ENCODE data around the gene TACC2. TPM values are rescaled to one million over a fixed set of nuclear protein-coding genes. Genes with fewer than 3 reads are reported as not detected.

The TACC2 gene
- 100 to 1,000 TPM; 105 to 334 (median 235) TPM for total RNA-seq

GRCh38 chr10:121988361-121989324 lies at the start of gene TACC2:
TSS of gene TACC2 (plus strand) at chr10:121989163. CDS start at chr10:122021982, 32,819 bp downstream.
- DNase-seq (peak; percentile 74 to 87), ATAC-seq (peak; percentile 95 to 98)
- Histone ChIP-seq H3K27me3 (no peaks in the 10 kb centered on the region), H3K27ac (peak within 1 kb of the TSS; percentile 94 to 98 (median 96)), H3K36me3 (no peaks in the 10 kb centered on the region), H3K4me1 (peaks cover 33 to 34% of the 10 kb centered on the region in 2 donors), H3K4me3 (no peak within 1 kb of the TSS), H3K9me3 (no peaks in the 10 kb centered on the region)
- intact Hi-C loops (cut with DNase I; ENCODE audit: low total_unique reads) (no loop called here), in situ Hi-C loops (cut with MboI; ENCODE audit: low sequenced_read_pairs in 4 of 4) (no loop called here)
- TF ChIP-seq CTCF (IDR thresholded peaks at IDR 0.05 in 4 of 5, conservative IDR thresholded peaks at IDR 0.05 in 1 of 5) (no peak), POLR2A (IDR thresholded peaks at IDR 0.05) (peak in 1 of 2 donors; percentile 27)

- H3K27me3 ChIP-seq: no peaks in the 10 kb centered on the region
- H3K9me3 ChIP-seq: no peaks in the 10 kb centered on the region
- no peaks in the 10 kb centered on the region for H3K36me3 ChIP-seq
- intact Hi-C loops (cut with DNase I; ENCODE audit: low total_unique reads) (no loop called here), in situ Hi-C loops (cut with MboI; ENCODE audit: low sequenced_read_pairs in 4 of 4) (no loop called here)
- H3K27ac ChIP-seq: no peak overlapping the region
- H3K4me3 ChIP-seq: no peak overlapping the region
- TF ChIP-seq POLR2A (IDR thresholded peaks at IDR 0.05) (no peak), CTCF (IDR thresholded peaks at IDR 0.05 in 4 of 5, conservative IDR thresholded peaks at IDR 0.05 in 1 of 5) (no peak)
- ATAC-seq (no peak), DNase-seq (no peak)
- no peaks in the 10 kb centered on the region for H3K4me1 ChIP-seq
Measured at GRCh38 chr10:121941532-121941931, 47.4 kb upstream of the TACC2 start.

- DNase-seq (no peak), ATAC-seq (peak; percentile 74 to 85)
- Histone ChIP-seq H3K27me3 (no peaks in the 10 kb centered on the region), H3K27ac (peak overlapping the region in 2 of 4 donors; percentile 20 to 24), H3K4me1 (no peaks in the 10 kb centered on the region), H3K36me3 (no peaks in the 10 kb centered on the region), H3K4me3 (no peak overlapping the region), H3K9me3 (no peaks in the 10 kb centered on the region)
- no peak for TF ChIP-seq CTCF (IDR thresholded peaks at IDR 0.05 in 4 of 5, conservative IDR thresholded peaks at IDR 0.05 in 1 of 5)
- in situ Hi-C loops (cut with MboI; ENCODE audit: low sequenced_read_pairs in 4 of 4) (no loop called here), intact Hi-C loops (cut with DNase I; ENCODE audit: low total_unique reads) (no loop called here)
Measured at GRCh38 chr10:121942749-121943416, 46.1 kb upstream of the TACC2 start.

- intact Hi-C loops (cut with DNase I; ENCODE audit: low total_unique reads): no loop called here
Measured at GRCh38 chr10:121947343-121948330, 41.3 kb upstream of the TACC2 start.

More at GRCh38 chr10:121947343-121948330, 41.3 kb upstream of the TACC2 start:
- ATAC-seq (no peak), DNase-seq (no peak)
- Histone ChIP-seq H3K36me3 (no peaks in the 10 kb centered on the region), H3K27ac (no peak overlapping the region), H3K9me3 (no peaks in the 10 kb centered on the region), H3K4me3 (no peak overlapping the region), H3K27me3 (no peaks in the 10 kb centered on the region), H3K4me1 (no peaks in the 10 kb centered on the region)
- in situ Hi-C loops (cut with MboI; ENCODE audit: low sequenced_read_pairs in 4 of 4): no loop called here
- no peak for TF ChIP-seq CTCF (IDR thresholded peaks at IDR 0.05 in 4 of 5, conservative IDR thresholded peaks at IDR 0.05 in 1 of 5)
- TF ChIP-seq POLR2A (IDR thresholded peaks at IDR 0.05): no peak

Data from gastrocnemius medialis (tissue), 4 donors.